ENCODE measurements around the gene AP3S2. TPM values are rescaled to one million over a fixed set of nuclear protein-coding genes. Genes with fewer than 3 reads are reported as not detected.
"Not testable (repeated sequence)": the region's sequence is repeated elsewhere in the genome, so short reads cannot be mapped to it uniquely, and the experiment has no call there.

The AP3S2 gene
- total RNA-seq, 1 donor from 2014 or later = 28.5 TPM

GRCh38 chr15:89803941-89804800, 89.6 kb downstream of the AP3S2 start:
- intact Hi-C loops (cut with micrococcal nuclease) = no loop called here

- intact Hi-C loops (cut with micrococcal nuclease) = no loop called here
These were observed 90.6 kb downstream of the AP3S2 start for GRCh38 chr15:89802986-89803824.

GRCh38 chr15:89802231-89802928, 91.4 kb downstream of the AP3S2 start:
- intact Hi-C loops (cut with micrococcal nuclease) = no loop called here

- intact Hi-C loops (cut with micrococcal nuclease) = no loop called here
These were observed 92.2 kb downstream of the AP3S2 start for GRCh38 chr15:89801471-89802195.

- intact Hi-C loops (cut with micrococcal nuclease) = no loop called here
These were observed 93.8 kb downstream of the AP3S2 start for GRCh38 chr15:89799918-89800498.

- intact Hi-C loops (cut with micrococcal nuclease) = no loop called here
These were observed 94.5 kb downstream of the AP3S2 start for GRCh38 chr15:89799011-89799911.

GRCh38 chr15:89797678-89798201, 96.1 kb downstream of the AP3S2 start:
- intact Hi-C loops (cut with micrococcal nuclease) = no loop called here

GRCh38 chr15:89795996-89796395, 97.8 kb downstream of the AP3S2 start:
- intact Hi-C loops (cut with micrococcal nuclease) = no loop called here

GRCh38 chr15:89794627-89795241, 99.1 kb downstream of the AP3S2 start:
- intact Hi-C loops (cut with micrococcal nuclease) = no loop called here

- intact Hi-C loops (cut with micrococcal nuclease) = no loop called here
These were observed 101.5 kb downstream of the AP3S2 start for GRCh38 chr15:89792106-89792805.

- intact Hi-C loops (cut with micrococcal nuclease) = no loop called here
These were observed 103.1 kb downstream of the AP3S2 start for GRCh38 chr15:89790661-89791060.

GRCh38 chr15:89790206-89790605, 103.6 kb downstream of the AP3S2 start:
- intact Hi-C loops (cut with micrococcal nuclease) = no loop called here

- intact Hi-C loops (cut with micrococcal nuclease) = not testable (repeated sequence)
These were observed 105.2 kb downstream of the AP3S2 start for GRCh38 chr15:89788585-89788984.

- intact Hi-C loops (cut with micrococcal nuclease) = no loop called here
These were observed 105.8 kb downstream of the AP3S2 start for GRCh38 chr15:89787944-89788343.

GRCh38 chr15:89785774-89786140, 108.0 kb downstream of the AP3S2 start:
- intact Hi-C loops (cut with micrococcal nuclease) = no loop called here

- intact Hi-C loops (cut with micrococcal nuclease) = no loop called here
These were observed 108.6 kb downstream of the AP3S2 start for GRCh38 chr15:89785064-89785773.

GRCh38 chr15:89784686-89784960, 109.2 kb downstream of the AP3S2 start:
- intact Hi-C loops (cut with micrococcal nuclease) = no loop called here
